Mesenchymal stem cell (in vitro differentiated cells and primary cell): ENCODE measurements around the gene ADAP1.

Source experiments
- DNase-seq: peaks from one replicate; pipeline ENCODE4 v3.0.0-alpha.2; 2013
- H2AFZ ChIP-seq: one replicate; pipeline ENCODE4 v1.6.1; 2013; ENCODE audit warnings: low read depth, mild to moderate bottlenecking, control low read depth, inconsistent platforms, low read length, moderate library complexity
- H2AK5ac ChIP-seq: 2 replicates; pipeline ENCODE4 v1.6.1; 2013; ENCODE audit warnings: low read length, moderate library complexity, mild to moderate bottlenecking, inconsistent platforms; ENCODE audit not compliant: severe bottlenecking
- H2BK120ac ChIP-seq: one replicate; pipeline ENCODE4 v1.6.1; 2013; ENCODE audit warnings: low read depth, mild to moderate bottlenecking, inconsistent platforms, low read length, moderate library complexity
- H2BK12ac ChIP-seq, 2 experiments: one replicate each; pipeline ENCODE4 v1.6.1; 2013; ENCODE audit warnings: inconsistent platforms in 2 of 2, low read length in 2 of 2, mild to moderate bottlenecking in 2 of 2, moderate library complexity in 2 of 2, control low read depth in 1 of 2
- H2BK15ac ChIP-seq: one replicate; pipeline ENCODE4 v1.6.1; 2013; ENCODE audit warnings: mild to moderate bottlenecking, low read depth, inconsistent platforms; ENCODE audit not compliant: poor library complexity, severe bottlenecking
- H2BK5ac ChIP-seq: 2 replicates; pipeline ENCODE4 v1.6.1; 2013; ENCODE audit warnings: low read depth, mild to moderate bottlenecking, low read length, control low read depth, inconsistent platforms; ENCODE audit not compliant: poor library complexity, severe bottlenecking
- H3K14ac ChIP-seq, 2 experiments: one replicate each; pipeline ENCODE4 v1.6.1; 2013; ENCODE audit warnings: inconsistent platforms in 2 of 2, low read length in 2 of 2, control low read depth in 1 of 2, mild to moderate bottlenecking in 1 of 2, moderate library complexity in 1 of 2
- H3K18ac ChIP-seq, 2 experiments: one replicate each; pipeline ENCODE4 v1.6.1; 2013; ENCODE audit warnings: inconsistent platforms in 2 of 2, low read length in 2 of 2, control low read depth in 1 of 2, low read depth in 1 of 2, mild to moderate bottlenecking in 1 of 2
- H3K23ac ChIP-seq, 2 experiments: one replicate each; pipeline ENCODE4 v1.6.1; 2013; ENCODE audit warnings: inconsistent platforms in 2 of 2, low read length in 2 of 2, mild to moderate bottlenecking in 2 of 2, moderate library complexity in 2 of 2, control low read depth in 1 of 2
- H3K27ac ChIP-seq: 2 replicates; pipeline ENCODE4 v1.5.1; 2013; ENCODE audit warnings: mild to moderate bottlenecking, moderate library complexity, low read length, control low read depth, inconsistent platforms; ENCODE audit not compliant: poor library complexity, severe bottlenecking
- H3K27me3 ChIP-seq, 2 experiments: 2 replicates each; pipeline versions ENCODE4 v1.6.1 to v1.7.0; 2013; ENCODE audit warnings: low read length in 2 of 2, mild to moderate bottlenecking in 2 of 2, moderate library complexity in 2 of 2, control low read depth in 1 of 2, inconsistent platforms in 1 of 2; ENCODE audit not compliant: control insufficient read depth in 1 of 2, insufficient read depth in 1 of 2
- H3K36me3 ChIP-seq, 2 experiments: 2 replicates each; pipeline versions ENCODE4 v1.6.1 to v1.7.0; 2013; ENCODE audit warnings: low read length in 2 of 2, control low read depth in 1 of 2, inconsistent platforms in 1 of 2, low read depth in 1 of 2, mild to moderate bottlenecking in 1 of 2; ENCODE audit not compliant: insufficient read depth in 2 of 2, control insufficient read depth in 1 of 2
- H3K4ac ChIP-seq, 2 experiments: one replicate each; pipeline ENCODE4 v1.6.1; 2013; ENCODE audit warnings: inconsistent platforms in 2 of 2, low read length in 2 of 2, mild to moderate bottlenecking in 2 of 2, moderate library complexity in 2 of 2, control low read depth in 1 of 2, low read depth in 1 of 2
- H3K4me1 ChIP-seq: 2 replicates; pipeline ENCODE4 v1.6.1; 2013; ENCODE audit warnings: low read depth, low read length, control low read depth; ENCODE audit not compliant: control insufficient read depth, insufficient read depth
- H3K4me2 ChIP-seq: 2 replicates; pipeline ENCODE4 v1.6.1; 2013; ENCODE audit warnings: low read length, mild to moderate bottlenecking, inconsistent platforms; ENCODE audit not compliant: poor library complexity, severe bottlenecking
- H3K4me3 ChIP-seq, 2 experiments: 2 replicates each; pipeline versions ENCODE4 v1.5.1 to v1.7.0; 2013; ENCODE audit warnings: low read length in 2 of 2, mild to moderate bottlenecking in 2 of 2, control low read depth in 1 of 2, low read depth in 1 of 2; ENCODE audit not compliant: insufficient read depth in 1 of 2
- H3K79me1 ChIP-seq: replicated peaks from 2 replicates; pipeline ENCODE4 v1.6.1; 2013; ENCODE audit warnings: mild to moderate bottlenecking, control low read depth, low read length, inconsistent platforms; ENCODE audit not compliant: poor library complexity, severe bottlenecking
- H3K9ac ChIP-seq: 2 replicates; pipeline ENCODE4 v1.7.0; 2013; ENCODE audit warnings: mild to moderate bottlenecking, low read length, moderate library complexity
- H3K9me3 ChIP-seq: 2 replicates; pipeline ENCODE4 v1.7.0; 2013; ENCODE audit warnings: mild to moderate bottlenecking, low read length; ENCODE audit not compliant: control insufficient read depth
- H4K8ac ChIP-seq: one replicate; pipeline ENCODE4 v1.6.1; 2013; ENCODE audit warnings: inconsistent platforms, mild to moderate bottlenecking, low read length, moderate library complexity
- H4K91ac ChIP-seq: one replicate; pipeline ENCODE4 v1.6.1; 2013; ENCODE audit warnings: mild to moderate bottlenecking, low read length, inconsistent platforms
- WGBS: methylation state at CpG from one replicate; pipeline ENCODE4 v1.1.7; 2013; ENCODE audit warnings: mixed read lengths; 5-methylcytosine and 5-hydroxymethylcytosine counted together

Gene ADAP1

GRCh38 chr7:940599-941408 lies 13.7 kb downstream of the ADAP1 start:
- Histone ChIP-seq H3K23ac (no peak overlapping the region), H2AFZ (no peak overlapping the region), H2BK5ac (no peak overlapping the region), H3K9ac (no peak overlapping the region), H3K79me1 (no peaks in the 10 kb centered on the region), H4K91ac (no peak overlapping the region), H2BK15ac (no peak overlapping the region), H2BK12ac (no peak overlapping the region), H3K4ac (no peak overlapping the region), H3K27ac (no peak overlapping the region), H3K27me3 (peaks cover 0 to 24% of the 10 kb centered on the region in 2 experiments), H2AK5ac (no peak overlapping the region), H3K9me3 (peaks cover 15% of the 10 kb centered on the region), H3K36me3 (no peaks in the 10 kb centered on the region), H4K8ac (no peak overlapping the region), H3K4me2 (no peak overlapping the region), H3K14ac (no peak overlapping the region), H3K4me1 (peaks cover 15% of the 10 kb centered on the region), H2BK120ac (no peak overlapping the region), H3K18ac (no peak overlapping the region), H3K4me3 (no peak overlapping the region)
- WGBS = no CpG with 5 or more reads among the region's 2 CpGs
- DNase-seq = no peak

- 92% methylated on average over 4 of the region's 4 CpGs for WGBS
- H2AK5ac ChIP-seq = no peak overlapping the region
- H3K4me1 ChIP-seq = peaks cover 14% of the 10 kb centered on the region
- peaks cover 15% of the 10 kb centered on the region for H3K9me3 ChIP-seq
- no peak overlapping the region for H3K4ac ChIP-seq
- no peak overlapping the region for H3K14ac ChIP-seq
- H2BK5ac ChIP-seq = no peak overlapping the region
- H2AFZ ChIP-seq = no peak overlapping the region
- no peak for DNase-seq
- H2BK15ac ChIP-seq = no peak overlapping the region
- H2BK120ac ChIP-seq = no peak overlapping the region
- no peak overlapping the region for H3K27ac ChIP-seq
- H3K36me3 ChIP-seq = no peaks in the 10 kb centered on the region
- no peak overlapping the region for H3K18ac ChIP-seq
- H4K8ac ChIP-seq = no peak overlapping the region
- H3K79me1 ChIP-seq = no peaks in the 10 kb centered on the region
- peaks cover 0 to 22% of the 10 kb centered on the region in 2 experiments for H3K27me3 ChIP-seq
- no peak overlapping the region for H3K4me3 ChIP-seq
- H4K91ac ChIP-seq = no peak overlapping the region
- no peak overlapping the region for H3K9ac ChIP-seq
- no peak overlapping the region for H3K4me2 ChIP-seq
- no peak overlapping the region for H3K23ac ChIP-seq
- H2BK12ac ChIP-seq = no peak overlapping the region
These were observed 14.6 kb downstream of the ADAP1 start for GRCh38 chr7:939843-940242.

GRCh38 chr7:938546-939185 lies 15.8 kb downstream of the ADAP1 start:
- Histone ChIP-seq H3K14ac (no peak overlapping the region), H3K18ac (no peak overlapping the region)
- 95% methylated on average over 27 of the region's 27 CpGs for WGBS

GRCh38 chr7:937856-938484 lies 16.5 kb downstream of the ADAP1 start:
- H3K18ac ChIP-seq = no peak overlapping the region
- H4K8ac ChIP-seq = no peak overlapping the region
- peaks cover 17% of the 10 kb centered on the region for H3K4me1 ChIP-seq
- 91% methylated on average over 16 of the region's 16 CpGs for WGBS
- peaks cover 0 to 25% of the 10 kb centered on the region in 2 experiments for H3K27me3 ChIP-seq
- H3K4me3 ChIP-seq = no peak overlapping the region
- H4K91ac ChIP-seq = no peak overlapping the region
- no peak overlapping the region for H3K4ac ChIP-seq
- H2AFZ ChIP-seq = no peak overlapping the region
- H3K14ac ChIP-seq = no peak overlapping the region
- no peak overlapping the region for H2BK12ac ChIP-seq
- no peak overlapping the region for H3K9ac ChIP-seq
- no peak overlapping the region for H2AK5ac ChIP-seq
- no peaks in the 10 kb centered on the region for H3K79me1 ChIP-seq
- H3K23ac ChIP-seq = no peak overlapping the region
- H2BK15ac ChIP-seq = no peak overlapping the region
- H2BK5ac ChIP-seq = no peak overlapping the region
- no peak overlapping the region for H3K27ac ChIP-seq
- H3K4me2 ChIP-seq = no peak overlapping the region
- peaks cover 15% of the 10 kb centered on the region for H3K9me3 ChIP-seq
- H3K36me3 ChIP-seq = no peaks in the 10 kb centered on the region
- no peak for DNase-seq
- no peak overlapping the region for H2BK120ac ChIP-seq

More at GRCh38 chr7:938546-939185, 15.8 kb downstream of the ADAP1 start:
- H3K4me3 ChIP-seq = no peak overlapping the region
- no peak overlapping the region for H2AFZ ChIP-seq
- no peaks in the 10 kb centered on the region for H3K36me3 ChIP-seq
- H3K9me3 ChIP-seq = peaks cover 15% of the 10 kb centered on the region
- no peak overlapping the region for H3K4me2 ChIP-seq
- H3K27me3 ChIP-seq = peaks cover 0 to 25% of the 10 kb centered on the region in 2 experiments
- DNase-seq = no peak
- no peak overlapping the region for H2BK120ac ChIP-seq
- H2BK12ac ChIP-seq = no peak overlapping the region
- H2BK5ac ChIP-seq = no peak overlapping the region
- H2BK15ac ChIP-seq = no peak overlapping the region
- H2AK5ac ChIP-seq = no peak overlapping the region
- peaks cover 17% of the 10 kb centered on the region for H3K4me1 ChIP-seq
- no peak overlapping the region for H3K4ac ChIP-seq
- H3K79me1 ChIP-seq = no peaks in the 10 kb centered on the region
- no peak overlapping the region for H4K8ac ChIP-seq
- H4K91ac ChIP-seq = no peak overlapping the region
- H3K27ac ChIP-seq = no peak overlapping the region
- H3K23ac ChIP-seq = no peak overlapping the region
- H3K9ac ChIP-seq = no peak overlapping the region
